ENCODE data around the gene FSTL3. TPM values are rescaled to one million over a fixed set of nuclear protein-coding genes. Genes with fewer than 3 reads are reported as not detected.
A peak's percentile ranks its signal among the peaks of the same experiment; 100 is the strongest.

The FSTL3 gene
- total and polyA plus RNA-seq, 10 of the 15 experiments (the other 5 are each of a cell fraction or from before 2014, with no cell fraction given), result 0.42 to 13.5 (median 3.6) TPM

GRCh38 chr19:664913-665443 lies 11.2 kb upstream of the FSTL3 start (continued):
- TF ChIP-seq, protein P1, sequence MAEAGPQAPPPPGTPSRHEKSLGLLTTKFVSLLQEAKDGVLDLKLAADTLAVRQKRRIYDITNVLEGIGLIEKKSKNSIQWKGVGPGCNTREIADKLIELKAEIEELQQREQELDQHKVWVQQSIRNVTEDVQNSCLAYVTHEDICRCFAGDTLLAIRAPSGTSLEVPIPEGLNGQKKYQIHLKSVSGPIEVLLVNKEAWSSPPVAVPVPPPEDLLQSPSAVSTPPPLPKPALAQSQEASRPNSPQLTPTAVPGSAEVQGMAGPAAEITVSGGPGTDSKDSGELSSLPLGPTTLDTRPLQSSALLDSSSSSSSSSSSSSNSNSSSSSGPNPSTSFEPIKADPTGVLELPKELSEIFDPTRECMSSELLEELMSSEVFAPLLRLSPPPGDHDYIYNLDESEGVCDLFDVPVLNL (IDR thresholded peaks at IDR 0.05; ENCODE audit: low read depth, low read length), result no peak
- no peak for TF ChIP-seq RCOR1 (conservative IDR thresholded peaks at IDR 0.05; ENCODE audit: low read depth, low read length)
- TF ChIP-seq MTA3 (IDR thresholded peaks at IDR 0.05; ENCODE audit: borderline replicate concordance, low read length), result no peak
- no peak for TF ChIP-seq CBFB (IDR thresholded peaks at IDR 0.05; ENCODE audit: low read depth)
- TF ChIP-seq NBN (IDR thresholded peaks at IDR 0.05), result peak; percentile 68; the same call in 1 of the 2 replicates
- TF ChIP-seq SP1 (IDR thresholded peaks at IDR 0.05; ENCODE audit: low read depth, low read length), result no peak
- TF ChIP-seq, protein P2, sequence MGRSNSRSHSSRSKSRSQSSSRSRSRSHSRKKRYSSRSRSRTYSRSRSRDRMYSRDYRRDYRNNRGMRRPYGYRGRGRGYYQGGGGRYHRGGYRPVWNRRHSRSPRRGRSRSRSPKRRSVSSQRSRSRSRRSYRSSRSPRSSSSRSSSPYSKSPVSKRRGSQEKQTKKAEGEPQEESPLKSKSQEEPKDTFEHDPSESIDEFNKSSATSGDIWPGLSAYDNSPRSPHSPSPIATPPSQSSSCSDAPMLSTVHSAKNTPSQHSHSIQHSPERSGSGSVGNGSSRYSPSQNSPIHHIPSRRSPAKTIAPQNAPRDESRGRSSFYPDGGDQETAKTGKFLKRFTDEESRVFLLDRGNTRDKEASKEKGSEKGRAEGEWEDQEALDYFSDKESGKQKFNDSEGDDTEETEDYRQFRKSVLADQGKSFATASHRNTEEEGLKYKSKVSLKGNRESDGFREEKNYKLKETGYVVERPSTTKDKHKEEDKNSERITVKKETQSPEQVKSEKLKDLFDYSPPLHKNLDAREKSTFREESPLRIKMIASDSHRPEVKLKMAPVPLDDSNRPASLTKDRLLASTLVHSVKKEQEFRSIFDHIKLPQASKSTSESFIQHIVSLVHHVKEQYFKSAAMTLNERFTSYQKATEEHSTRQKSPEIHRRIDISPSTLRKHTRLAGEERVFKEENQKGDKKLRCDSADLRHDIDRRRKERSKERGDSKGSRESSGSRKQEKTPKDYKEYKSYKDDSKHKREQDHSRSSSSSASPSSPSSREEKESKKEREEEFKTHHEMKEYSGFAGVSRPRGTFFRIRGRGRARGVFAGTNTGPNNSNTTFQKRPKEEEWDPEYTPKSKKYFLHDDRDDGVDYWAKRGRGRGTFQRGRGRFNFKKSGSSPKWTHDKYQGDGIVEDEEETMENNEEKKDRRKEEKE (IDR thresholded peaks at IDR 0.05), result no peak
- no peak for TF ChIP-seq MYB (IDR thresholded peaks at IDR 0.05; ENCODE audit: borderline replicate concordance, low read depth, low read length)
- peak; percentile 39; the same call in 1 of the 2 replicates for TF ChIP-seq IRF4 (IDR thresholded peaks at IDR 0.05; ENCODE audit: low read depth, low read length)
- TF ChIP-seq, protein P3, sequence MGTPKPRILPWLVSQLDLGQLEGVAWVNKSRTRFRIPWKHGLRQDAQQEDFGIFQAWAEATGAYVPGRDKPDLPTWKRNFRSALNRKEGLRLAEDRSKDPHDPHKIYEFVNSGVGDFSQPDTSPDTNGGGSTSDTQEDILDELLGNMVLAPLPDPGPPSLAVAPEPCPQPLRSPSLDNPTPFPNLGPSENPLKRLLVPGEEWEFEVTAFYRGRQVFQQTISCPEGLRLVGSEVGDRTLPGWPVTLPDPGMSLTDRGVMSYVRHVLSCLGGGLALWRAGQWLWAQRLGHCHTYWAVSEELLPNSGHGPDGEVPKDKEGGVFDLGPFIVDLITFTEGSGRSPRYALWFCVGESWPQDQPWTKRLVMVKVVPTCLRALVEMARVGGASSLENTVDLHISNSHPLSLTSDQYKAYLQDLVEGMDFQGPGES (IDR thresholded peaks at IDR 0.05), result no peak
- TF ChIP-seq ZNF622 (IDR thresholded peaks at IDR 0.05), result no peak
- TF ChIP-seq LARP7 (IDR thresholded peaks at IDR 0.05), result peak; percentile 58; the same call in 1 of the 2 replicates
- TF ChIP-seq CREB1 (IDR thresholded peaks at IDR 0.05; ENCODE audit: low read depth), result no peak
- TF ChIP-seq RAD21 (IDR thresholded peaks at IDR 0.05; ENCODE audit: insufficient read depth, low read depth, low read length), result peak; percentile 96
- TF ChIP-seq GATAD2B (conservative IDR thresholded peaks at IDR 0.05; ENCODE audit: low read depth), result peak; percentile 80
- TF ChIP-seq, protein P4, sequence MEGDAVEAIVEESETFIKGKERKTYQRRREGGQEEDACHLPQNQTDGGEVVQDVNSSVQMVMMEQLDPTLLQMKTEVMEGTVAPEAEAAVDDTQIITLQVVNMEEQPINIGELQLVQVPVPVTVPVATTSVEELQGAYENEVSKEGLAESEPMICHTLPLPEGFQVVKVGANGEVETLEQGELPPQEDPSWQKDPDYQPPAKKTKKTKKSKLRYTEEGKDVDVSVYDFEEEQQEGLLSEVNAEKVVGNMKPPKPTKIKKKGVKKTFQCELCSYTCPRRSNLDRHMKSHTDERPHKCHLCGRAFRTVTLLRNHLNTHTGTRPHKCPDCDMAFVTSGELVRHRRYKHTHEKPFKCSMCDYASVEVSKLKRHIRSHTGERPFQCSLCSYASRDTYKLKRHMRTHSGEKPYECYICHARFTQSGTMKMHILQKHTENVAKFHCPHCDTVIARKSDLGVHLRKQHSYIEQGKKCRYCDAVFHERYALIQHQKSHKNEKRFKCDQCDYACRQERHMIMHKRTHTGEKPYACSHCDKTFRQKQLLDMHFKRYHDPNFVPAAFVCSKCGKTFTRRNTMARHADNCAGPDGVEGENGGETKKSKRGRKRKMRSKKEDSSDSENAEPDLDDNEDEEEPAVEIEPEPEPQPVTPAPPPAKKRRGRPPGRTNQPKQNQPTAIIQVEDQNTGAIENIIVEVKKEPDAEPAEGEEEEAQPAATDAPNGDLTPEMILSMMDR (IDR thresholded peaks at IDR 0.05 in 2 of 3, conservative IDR thresholded peaks at IDR 0.05 in 1 of 3; ENCODE audit: control insufficient read depth in 2 of 3, extremely low read depth in 1 of 3, insufficient read depth in 1 of 3, low read depth in 3 of 3, low read length in 3 of 3), result peak; percentile 81 to 95 (median 95); a peak in 5 of 6 replicates
- TF ChIP-seq BCL11A (IDR thresholded peaks at IDR 0.05; ENCODE audit: low read depth, low read length), result no peak
- TF ChIP-seq, protein P5, sequence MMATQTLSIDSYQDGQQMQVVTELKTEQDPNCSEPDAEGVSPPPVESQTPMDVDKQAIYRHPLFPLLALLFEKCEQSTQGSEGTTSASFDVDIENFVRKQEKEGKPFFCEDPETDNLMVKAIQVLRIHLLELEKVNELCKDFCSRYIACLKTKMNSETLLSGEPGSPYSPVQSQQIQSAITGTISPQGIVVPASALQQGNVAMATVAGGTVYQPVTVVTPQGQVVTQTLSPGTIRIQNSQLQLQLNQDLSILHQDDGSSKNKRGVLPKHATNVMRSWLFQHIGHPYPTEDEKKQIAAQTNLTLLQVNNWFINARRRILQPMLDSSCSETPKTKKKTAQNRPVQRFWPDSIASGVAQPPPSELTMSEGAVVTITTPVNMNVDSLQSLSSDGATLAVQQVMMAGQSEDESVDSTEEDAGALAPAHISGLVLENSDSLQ (IDR thresholded peaks at IDR 0.05), result no peak
- TF ChIP-seq, protein P6, sequence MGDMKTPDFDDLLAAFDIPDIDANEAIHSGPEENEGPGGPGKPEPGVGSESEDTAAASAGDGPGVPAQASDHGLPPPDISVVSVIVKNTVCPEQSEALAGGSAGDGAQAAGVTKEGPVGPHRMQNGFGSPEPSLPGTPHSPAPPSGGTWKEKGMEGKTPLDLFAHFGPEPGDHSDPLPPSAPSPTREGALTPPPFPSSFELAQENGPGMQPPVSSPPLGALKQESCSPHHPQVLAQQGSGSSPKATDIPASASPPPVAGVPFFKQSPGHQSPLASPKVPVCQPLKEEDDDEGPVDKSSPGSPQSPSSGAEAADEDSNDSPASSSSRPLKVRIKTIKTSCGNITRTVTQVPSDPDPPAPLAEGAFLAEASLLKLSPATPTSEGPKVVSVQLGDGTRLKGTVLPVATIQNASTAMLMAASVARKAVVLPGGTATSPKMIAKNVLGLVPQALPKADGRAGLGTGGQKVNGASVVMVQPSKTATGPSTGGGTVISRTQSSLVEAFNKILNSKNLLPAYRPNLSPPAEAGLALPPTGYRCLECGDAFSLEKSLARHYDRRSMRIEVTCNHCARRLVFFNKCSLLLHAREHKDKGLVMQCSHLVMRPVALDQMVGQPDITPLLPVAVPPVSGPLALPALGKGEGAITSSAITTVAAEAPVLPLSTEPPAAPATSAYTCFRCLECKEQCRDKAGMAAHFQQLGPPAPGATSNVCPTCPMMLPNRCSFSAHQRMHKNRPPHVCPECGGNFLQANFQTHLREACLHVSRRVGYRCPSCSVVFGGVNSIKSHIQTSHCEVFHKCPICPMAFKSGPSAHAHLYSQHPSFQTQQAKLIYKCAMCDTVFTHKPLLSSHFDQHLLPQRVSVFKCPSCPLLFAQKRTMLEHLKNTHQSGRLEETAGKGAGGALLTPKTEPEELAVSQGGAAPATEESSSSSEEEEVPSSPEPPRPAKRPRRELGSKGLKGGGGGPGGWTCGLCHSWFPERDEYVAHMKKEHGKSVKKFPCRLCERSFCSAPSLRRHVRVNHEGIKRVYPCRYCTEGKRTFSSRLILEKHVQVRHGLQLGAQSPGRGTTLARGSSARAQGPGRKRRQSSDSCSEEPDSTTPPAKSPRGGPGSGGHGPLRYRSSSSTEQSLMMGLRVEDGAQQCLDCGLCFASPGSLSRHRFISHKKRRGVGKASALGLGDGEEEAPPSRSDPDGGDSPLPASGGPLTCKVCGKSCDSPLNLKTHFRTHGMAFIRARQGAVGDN (IDR thresholded peaks at IDR 0.05), result peak; percentile 94

Data from GM12878 (cell line).